GM12878 (cell line): ENCODE measurements around the gene SLC26A8. TPM values are rescaled to one million over a fixed set of nuclear protein-coding genes. Genes with fewer than 3 reads are reported as not detected.

Experiments
- ATAC-seq: fragments of 200-7000 bp; cut with Tn5 transposase; 3 replicates; pipeline ENCODE4 v1.9.1; 2020; ENCODE audit warnings: mild to moderate bottlenecking, moderate library complexity
- BruUV-seq: library from RNA; stranded (reverse); fragments of 400-500 nt; replicated peaks from 2 replicates; lab custom pipeline; 2021; lab: Mats Ljungman, UMichigan
- CTCF ChIA-PET: fragments of 300-600 bp; sonication (Branson Sonifier 250); formaldehyde crosslinking; extraction: SDS; loops from one replicate; lab custom pipeline; 2021; ENCODE audit warnings: inconsistent platforms; lab: Yijun Ruan, JAX
- POLR2A ChIA-PET: fragments of 350-600 bp; formaldehyde crosslinking; extraction: SDS; loops from one replicate; lab custom pipeline; 2021; ENCODE audit warnings: inconsistent platforms; lab: Charles Lee
- RAD21 ChIA-PET: fragments of 300-600 bp; sonication (Branson Sonifier 250); formaldehyde crosslinking; loops from one replicate; lab custom pipeline; 2023; ENCODE audit warnings: antibody characterized with exemption; ENCODE audit not compliant: unreplicated experiment; lab: Charles Lee
- SMC1A ChIA-PET: fragments of 300-600 bp; sonication (Branson Sonifier 250); formaldehyde crosslinking; loops from one replicate; lab custom pipeline; 2023; ENCODE audit not compliant: unreplicated experiment, uncharacterized antibody; lab: Charles Lee
- DNase-seq: peaks from one replicate; pipeline ENCODE4 v3.0.0-alpha.2; 2011; ENCODE audit warnings: low read depth, low spot score
- FAIRE-seq: peaks from 3 replicates; lab custom pipeline; 2011; peaks lifted over from hg19 to GRCh38; lab: Jason Lieb, UNC
- H2AFZ ChIP-seq: 2 replicates; pipeline ENCODE4 v1.6.0; 2011; ENCODE audit warnings: low read depth, low read length, control low read depth; ENCODE audit not compliant: control insufficient read depth
- H3K27ac ChIP-seq: 2 replicates; pipeline ENCODE4 v1.5.1; 2011; ENCODE audit warnings: control low read depth; ENCODE audit not compliant: control insufficient read depth, insufficient read depth
- H3K27me3 ChIP-seq, 2 experiments: replicated peaks in 1 of 2; 2 replicates each; pipeline versions ENCODE4 v1.6.0 to v1.6.1; 2011; ENCODE audit warnings: low read length in 1 of 2; ENCODE audit not compliant: control insufficient read depth in 2 of 2, insufficient read depth in 2 of 2
- H3K36me3 ChIP-seq, 2 experiments: 2 replicates each; pipeline ENCODE4 v1.5.1; 2011; ENCODE audit warnings: low read length in 1 of 2; ENCODE audit not compliant: control insufficient read depth in 2 of 2, insufficient read depth in 2 of 2
- H3K4me1 ChIP-seq: 2 replicates; pipeline ENCODE4 v1.6.1; 2011; ENCODE audit warnings: mild to moderate bottlenecking, low read length, moderate library complexity, mixed read lengths; ENCODE audit not compliant: control insufficient read depth, insufficient read depth
- H3K4me2 ChIP-seq: 2 replicates; pipeline ENCODE4 v1.6.0; 2011; ENCODE audit warnings: control low read depth; ENCODE audit not compliant: control insufficient read depth, insufficient read depth
- H3K4me3 ChIP-seq: fragments of 200-600 bp; sonication (generic); 2 replicates; pipeline ENCODE4 v1.5.1; 2016
- H3K79me2 ChIP-seq: 2 replicates; pipeline ENCODE4 v1.6.0; 2011; ENCODE audit warnings: low read length; ENCODE audit not compliant: control insufficient read depth, insufficient read depth
- H3K9ac ChIP-seq: 2 replicates; pipeline ENCODE4 v1.8.0; 2011; ENCODE audit warnings: low read length, control low read depth, mixed read lengths; ENCODE audit not compliant: control insufficient read depth, insufficient read depth
- H3K9me3 ChIP-seq: replicated peaks from 3 replicates; pipeline ENCODE4 v1.5.1; 2011; ENCODE audit warnings: mild to moderate bottlenecking, low read length; ENCODE audit not compliant: control insufficient read depth, insufficient read depth
- H4K20me1 ChIP-seq: 2 replicates; pipeline ENCODE4 v1.6.0; 2011; ENCODE audit not compliant: control insufficient read depth, insufficient read depth
- ATF3 ChIP-seq: IDR thresholded peaks from 2 replicates; pipeline ENCODE4 v1.6.1; 2011; ENCODE audit warnings: low read depth, mild to moderate bottlenecking, low read length, moderate library complexity, borderline replicate concordance; ENCODE audit errors: extremely low read depth
- BMI1 ChIP-seq: fragments of 450-650 bp; IDR thresholded peaks from 2 replicates; pipeline ENCODE4 v1.6.1; 2016; ENCODE audit warnings: mild to moderate bottlenecking, moderate library complexity, borderline replicate concordance
- CBFB ChIP-seq: IDR thresholded peaks from 2 replicates; pipeline ENCODE4 v1.6.1; 2016; ENCODE audit warnings: antibody characterized with exemption, low read depth
- CEBPB ChIP-seq, 2 experiments: fragments of 150-350 bp in 1 of 2; IDR thresholded peaks; 2 replicates each; pipeline ENCODE4 v1.6.1; 2012 to 2014; ENCODE audit warnings: low read depth in 2 of 2, low read length in 2 of 2, borderline replicate concordance in 1 of 2, inconsistent platforms in 1 of 2
- CHD1 ChIP-seq: IDR thresholded peaks from 2 replicates; pipeline ENCODE4 v1.6.1; 2012; ENCODE audit warnings: low read depth, low read length, improper control_type of control experiment
- CREB1 ChIP-seq: IDR thresholded peaks from 2 replicates; pipeline ENCODE4 v1.6.1; 2012; ENCODE audit warnings: low read depth, mild to moderate bottlenecking, inconsistent platforms
- CREM ChIP-seq: IDR thresholded peaks from 2 replicates; pipeline ENCODE4 v1.6.1; 2014; ENCODE audit warnings: antibody characterized with exemption, low read depth
- EZH2 ChIP-seq: IDR thresholded peaks from 2 replicates; pipeline ENCODE4 v1.6.1; 2012; ENCODE audit warnings: low read depth, mild to moderate bottlenecking, control low read depth, inconsistent platforms, low read length, borderline replicate concordance; ENCODE audit not compliant: control insufficient read depth
- IKZF1 ChIP-seq: fragments of 450-650 bp; conservative IDR thresholded peaks from 2 replicates; pipeline ENCODE4 v1.6.1; 2017; ENCODE audit warnings: antibody characterized with exemption, mild to moderate bottlenecking
- NR2C2 ChIP-seq: IDR thresholded peaks from 2 replicates; pipeline ENCODE4 v1.6.1; 2011; ENCODE audit warnings: borderline replicate concordance, low read depth; ENCODE audit not compliant: control insufficient read depth, insufficient read length
- POLR2A ChIP-seq: IDR thresholded peaks from 2 replicates; pipeline ENCODE4 v1.6.1; 2011; ENCODE audit warnings: low read depth, mild to moderate bottlenecking, low read length
- POLR2AphosphoS5 ChIP-seq: IDR thresholded peaks from 2 replicates; pipeline ENCODE4 v1.6.1; 2011; ENCODE audit warnings: mild to moderate bottlenecking, low read length, inconsistent platforms
- SP1 ChIP-seq: IDR thresholded peaks from one replicate; pipeline ENCODE4 v1.6.1; 2011; ENCODE audit warnings: low read depth, low read length
- STAT3 ChIP-seq: IDR thresholded peaks from 2 replicates; pipeline ENCODE4 v1.6.1; 2011; ENCODE audit warnings: low read depth, low read length, improper control_type of control experiment
- TCF7 ChIP-seq: IDR thresholded peaks from 2 replicates; pipeline ENCODE4 v1.6.1; 2014; ENCODE audit warnings: antibody characterized with exemption, borderline replicate concordance
- ZNF622 ChIP-seq: fragments of 450-650 bp; IDR thresholded peaks from 2 replicates; pipeline ENCODE4 v1.6.1; 2017; ENCODE audit warnings: mild to moderate bottlenecking, inconsistent platforms
- in situ Hi-C: fragments of 300-500 bp; cut with MboI; formaldehyde crosslinking; loops from 9 replicates; pipeline ENCODE4 v1.14.3; 2018; ENCODE audit warnings: mixed read lengths
- intact Hi-C: fragments of 100-400 bp; cut with micrococcal nuclease; formaldehyde crosslinking; loops from one replicate; pipeline ENCODE4 v1.14.2; 2022; ENCODE audit not compliant: unreplicated experiment
- polyA plus RNA-seq, 11 experiments: library from polyadenylated mRNA; depleted of rRNA in 4 of 11; unstranded in 6 of 11; stranded (reverse) in 5 of 11; fragments of >200 nt; fragmentation: Nextera tagmentation in 4 of 11; fragmentation: Illumina TruSeq in 1 of 11; extraction: Ambion mirVana in 4 of 11; extraction: Trizol in 1 of 11; gene quantifications; 1 replicate in 1 of 11; 2 replicates in 10 of 11; pipeline versions ENCODE4 v1.2.1 to v1.2.3, GENCODE V29; 2011 to 2016; ENCODE audit warnings: inconsistent platforms in 2 of 11, missing spikeins in 2 of 11, low read depth in 1 of 11
- total RNA-seq, 4 experiments: library from RNA; depleted of rRNA in 3 of 4; stranded (reverse); fragments of >200 nt in 3 of 4; fragmentation: Illumina TruSeq in 1 of 4; extraction: Trizol in 1 of 4; gene quantifications; 2 replicates each; pipeline versions ENCODE4 v1.2.1 to v1.2.3, GENCODE V29; 2013 to 2021
- TF ChIP-seq, protein P1 (sequence below): fragments of 150-350 bp; IDR thresholded peaks from 2 replicates; pipeline ENCODE4 v1.6.1; 2014; ENCODE audit warnings: mild to moderate bottlenecking, low read depth, low read length
- TF ChIP-seq, protein P2 (sequence below): IDR thresholded peaks from 2 replicates; pipeline ENCODE4 v1.6.1; 2012; ENCODE audit warnings: low read depth, low read length, improper control_type of control experiment
- TF ChIP-seq, protein P3 (sequence below): fragments of 450-650 bp; IDR thresholded peaks from 2 replicates; pipeline ENCODE4 v1.6.1; 2016; ENCODE audit warnings: mild to moderate bottlenecking
- TF ChIP-seq, protein P4 (sequence below): fragments of 450-650 bp; conservative IDR thresholded peaks from 2 replicates; pipeline ENCODE4 v1.6.1; 2017; ENCODE audit warnings: mild to moderate bottlenecking, moderate library complexity

SLC26A8 gene
- total and polyA plus RNA-seq, 10 of the 15 experiments (the other 5 are each of a cell fraction or from before 2014, with no cell fraction given), result 0.09 to 0.95 (median 0.27) TPM; not detected in 2

DNA sequence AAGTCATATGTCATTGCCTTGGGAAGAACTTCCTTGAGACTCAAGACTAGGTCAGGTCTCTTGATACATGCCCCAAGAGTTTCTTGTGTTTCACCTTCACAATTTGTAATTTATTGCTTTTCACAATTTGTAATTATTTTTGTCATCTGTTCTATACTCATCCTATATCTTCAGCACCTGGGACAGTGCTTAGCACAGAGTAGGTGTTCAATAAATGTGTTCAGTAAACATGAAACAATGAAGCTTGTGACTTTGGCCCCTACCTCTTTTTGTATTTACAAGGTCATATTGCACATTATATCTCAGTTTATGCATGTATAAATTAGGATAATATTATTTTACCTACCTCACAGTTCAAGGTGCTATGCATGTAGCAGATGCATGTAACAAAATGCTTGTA, 82.1 kb downstream of the SLC26A8 start:
- ChIA-PET SMC1A (no interaction called here), RAD21 (interaction anchor here (0.6 kb wide), 1 partner anchor 397 kb away, joined by 4 read pairs; no protein-coding TSS in a partner anchor), CTCF (no interaction called here), POLR2A (no interaction called here)
- no peaks in the 10 kb centered on the region for H3K36me3 ChIP-seq
- ATAC-seq (no peak), DNase-seq (no peak), FAIRE-seq (no peak)
- in situ Hi-C loops, result no loop called here
- H3K4me3 ChIP-seq, result no peak overlapping the region
- H3K4me1 ChIP-seq, result no peaks in the 10 kb centered on the region
- no peak overlapping the region for H3K27ac ChIP-seq
- no peaks in the 10 kb centered on the region for H3K27me3 ChIP-seq
- intact Hi-C loops, result no loop called here
- H3K9ac ChIP-seq, result no peak overlapping the region
- no TSS peak for BruUV-seq
- H3K9me3 ChIP-seq, result no peaks in the 10 kb centered on the region; the same call in 2 of the 3 replicates
- no peaks in the 10 kb centered on the region for H3K79me2 ChIP-seq
- TF ChIP-seq CREM (no peak), TCF7 (no peak), BMI1 (no peak), EZH2 (no peak), SP1 (no peak), ZNF622 (no peak), CEBPB (IDR thresholded peaks at IDR 0.05; ENCODE audit: borderline replicate concordance in 1 of 2, low read depth in 2 of 2, low read length in 2 of 2) (no peak), ATF3 (no peak), IKZF1 (no peak), STAT3 (no peak), NR2C2 (no peak), CBFB (no peak), POLR2A (no peak), POLR2AphosphoS5 (no peak), CHD1 (no peak), CREB1 (no peak)
- TF ChIP-seq, protein P1, sequence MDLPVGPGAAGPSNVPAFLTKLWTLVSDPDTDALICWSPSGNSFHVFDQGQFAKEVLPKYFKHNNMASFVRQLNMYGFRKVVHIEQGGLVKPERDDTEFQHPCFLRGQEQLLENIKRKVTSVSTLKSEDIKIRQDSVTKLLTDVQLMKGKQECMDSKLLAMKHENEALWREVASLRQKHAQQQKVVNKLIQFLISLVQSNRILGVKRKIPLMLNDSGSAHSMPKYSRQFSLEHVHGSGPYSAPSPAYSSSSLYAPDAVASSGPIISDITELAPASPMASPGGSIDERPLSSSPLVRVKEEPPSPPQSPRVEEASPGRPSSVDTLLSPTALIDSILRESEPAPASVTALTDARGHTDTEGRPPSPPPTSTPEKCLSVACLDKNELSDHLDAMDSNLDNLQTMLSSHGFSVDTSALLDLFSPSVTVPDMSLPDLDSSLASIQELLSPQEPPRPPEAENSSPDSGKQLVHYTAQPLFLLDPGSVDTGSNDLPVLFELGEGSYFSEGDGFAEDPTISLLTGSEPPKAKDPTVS, result no peak
- TF ChIP-seq, protein P2, sequence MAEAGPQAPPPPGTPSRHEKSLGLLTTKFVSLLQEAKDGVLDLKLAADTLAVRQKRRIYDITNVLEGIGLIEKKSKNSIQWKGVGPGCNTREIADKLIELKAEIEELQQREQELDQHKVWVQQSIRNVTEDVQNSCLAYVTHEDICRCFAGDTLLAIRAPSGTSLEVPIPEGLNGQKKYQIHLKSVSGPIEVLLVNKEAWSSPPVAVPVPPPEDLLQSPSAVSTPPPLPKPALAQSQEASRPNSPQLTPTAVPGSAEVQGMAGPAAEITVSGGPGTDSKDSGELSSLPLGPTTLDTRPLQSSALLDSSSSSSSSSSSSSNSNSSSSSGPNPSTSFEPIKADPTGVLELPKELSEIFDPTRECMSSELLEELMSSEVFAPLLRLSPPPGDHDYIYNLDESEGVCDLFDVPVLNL, result no peak
- TF ChIP-seq, protein P3, sequence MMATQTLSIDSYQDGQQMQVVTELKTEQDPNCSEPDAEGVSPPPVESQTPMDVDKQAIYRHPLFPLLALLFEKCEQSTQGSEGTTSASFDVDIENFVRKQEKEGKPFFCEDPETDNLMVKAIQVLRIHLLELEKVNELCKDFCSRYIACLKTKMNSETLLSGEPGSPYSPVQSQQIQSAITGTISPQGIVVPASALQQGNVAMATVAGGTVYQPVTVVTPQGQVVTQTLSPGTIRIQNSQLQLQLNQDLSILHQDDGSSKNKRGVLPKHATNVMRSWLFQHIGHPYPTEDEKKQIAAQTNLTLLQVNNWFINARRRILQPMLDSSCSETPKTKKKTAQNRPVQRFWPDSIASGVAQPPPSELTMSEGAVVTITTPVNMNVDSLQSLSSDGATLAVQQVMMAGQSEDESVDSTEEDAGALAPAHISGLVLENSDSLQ, result no peak
- TF ChIP-seq, protein P4, sequence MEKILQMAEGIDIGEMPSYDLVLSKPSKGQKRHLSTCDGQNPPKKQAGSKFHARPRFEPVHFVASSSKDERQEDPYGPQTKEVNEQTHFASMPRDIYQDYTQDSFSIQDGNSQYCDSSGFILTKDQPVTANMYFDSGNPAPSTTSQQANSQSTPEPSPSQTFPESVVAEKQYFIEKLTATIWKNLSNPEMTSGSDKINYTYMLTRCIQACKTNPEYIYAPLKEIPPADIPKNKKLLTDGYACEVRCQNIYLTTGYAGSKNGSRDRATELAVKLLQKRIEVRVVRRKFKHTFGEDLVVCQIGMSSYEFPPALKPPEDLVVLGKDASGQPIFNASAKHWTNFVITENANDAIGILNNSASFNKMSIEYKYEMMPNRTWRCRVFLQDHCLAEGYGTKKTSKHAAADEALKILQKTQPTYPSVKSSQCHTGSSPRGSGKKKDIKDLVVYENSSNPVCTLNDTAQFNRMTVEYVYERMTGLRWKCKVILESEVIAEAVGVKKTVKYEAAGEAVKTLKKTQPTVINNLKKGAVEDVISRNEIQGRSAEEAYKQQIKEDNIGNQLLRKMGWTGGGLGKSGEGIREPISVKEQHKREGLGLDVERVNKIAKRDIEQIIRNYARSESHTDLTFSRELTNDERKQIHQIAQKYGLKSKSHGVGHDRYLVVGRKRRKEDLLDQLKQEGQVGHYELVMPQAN, result no peak
- no peak overlapping the region for H2AFZ ChIP-seq
- no peaks in the 10 kb centered on the region for H4K20me1 ChIP-seq
- H3K4me2 ChIP-seq, result no peak overlapping the region
